ENCODE data around the gene ILF2.

The ILF2 gene

DNA sequence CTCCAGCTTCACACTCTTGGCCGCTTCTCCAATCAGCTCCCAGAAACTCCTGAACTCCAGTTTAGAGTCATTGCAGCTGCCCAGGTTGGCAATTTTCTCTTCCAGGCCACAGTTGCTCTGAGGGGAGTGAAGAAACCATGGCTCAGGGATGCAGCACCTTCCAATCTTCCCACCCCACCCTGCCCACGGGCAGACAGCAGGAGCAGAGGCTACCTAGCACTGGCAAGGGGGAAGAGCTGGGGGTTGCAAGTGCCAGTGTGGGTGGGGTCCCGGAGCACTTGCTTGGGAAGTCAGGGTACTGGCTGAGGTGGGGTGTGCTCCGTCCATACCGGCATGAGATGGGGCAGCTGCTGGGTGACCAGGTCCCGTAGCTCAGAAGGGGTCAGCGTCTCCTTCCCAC is 55.9 kb downstream of the ILF2 start:
- no peak for DNase-seq (ENCODE audit: low spot score)
- TF ChIP-seq, protein P1, sequence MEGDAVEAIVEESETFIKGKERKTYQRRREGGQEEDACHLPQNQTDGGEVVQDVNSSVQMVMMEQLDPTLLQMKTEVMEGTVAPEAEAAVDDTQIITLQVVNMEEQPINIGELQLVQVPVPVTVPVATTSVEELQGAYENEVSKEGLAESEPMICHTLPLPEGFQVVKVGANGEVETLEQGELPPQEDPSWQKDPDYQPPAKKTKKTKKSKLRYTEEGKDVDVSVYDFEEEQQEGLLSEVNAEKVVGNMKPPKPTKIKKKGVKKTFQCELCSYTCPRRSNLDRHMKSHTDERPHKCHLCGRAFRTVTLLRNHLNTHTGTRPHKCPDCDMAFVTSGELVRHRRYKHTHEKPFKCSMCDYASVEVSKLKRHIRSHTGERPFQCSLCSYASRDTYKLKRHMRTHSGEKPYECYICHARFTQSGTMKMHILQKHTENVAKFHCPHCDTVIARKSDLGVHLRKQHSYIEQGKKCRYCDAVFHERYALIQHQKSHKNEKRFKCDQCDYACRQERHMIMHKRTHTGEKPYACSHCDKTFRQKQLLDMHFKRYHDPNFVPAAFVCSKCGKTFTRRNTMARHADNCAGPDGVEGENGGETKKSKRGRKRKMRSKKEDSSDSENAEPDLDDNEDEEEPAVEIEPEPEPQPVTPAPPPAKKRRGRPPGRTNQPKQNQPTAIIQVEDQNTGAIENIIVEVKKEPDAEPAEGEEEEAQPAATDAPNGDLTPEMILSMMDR (IDR thresholded peaks at IDR 0.05; ENCODE audit: extremely low read depth, missing control alignments): no peak

DNA sequence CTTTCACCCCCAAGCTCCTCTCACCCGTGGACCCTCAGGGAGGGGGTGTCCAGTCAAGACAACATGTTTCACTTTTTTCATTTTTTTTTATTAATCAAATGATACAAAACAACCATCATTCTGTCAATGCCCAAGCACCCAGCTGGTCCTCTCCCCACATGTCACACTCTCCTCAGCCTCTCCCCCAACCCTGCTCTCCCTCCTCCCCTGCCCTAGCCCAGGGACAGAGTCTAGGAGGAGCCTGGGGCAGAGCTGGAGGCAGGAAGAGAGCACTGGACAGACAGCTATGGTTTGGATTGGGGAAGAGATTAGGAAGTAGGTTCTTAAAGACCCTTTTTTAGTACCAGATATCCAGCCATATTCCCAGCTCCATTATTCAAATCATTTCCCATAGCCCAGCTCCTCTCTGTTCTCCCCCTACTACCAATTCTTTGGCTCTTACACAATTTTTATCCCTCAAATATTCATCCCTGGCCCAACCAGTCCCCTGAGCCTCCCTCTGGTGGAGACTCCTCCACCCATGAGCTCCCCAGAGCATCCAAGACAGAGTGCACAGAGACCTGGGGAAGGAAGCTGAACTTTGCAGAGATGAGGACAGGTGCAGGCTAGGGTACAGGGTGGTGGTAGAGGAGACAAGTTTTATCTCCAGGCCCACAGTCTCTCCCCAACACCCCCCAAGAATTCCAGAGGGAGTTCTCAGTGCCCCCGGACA is 56.4 kb downstream of the ILF2 start:
- DNase-seq (ENCODE audit: low spot score): no peak
- TF ChIP-seq, protein P1 (IDR thresholded peaks at IDR 0.05; ENCODE audit: extremely low read depth, missing control alignments): no peak

DNA sequence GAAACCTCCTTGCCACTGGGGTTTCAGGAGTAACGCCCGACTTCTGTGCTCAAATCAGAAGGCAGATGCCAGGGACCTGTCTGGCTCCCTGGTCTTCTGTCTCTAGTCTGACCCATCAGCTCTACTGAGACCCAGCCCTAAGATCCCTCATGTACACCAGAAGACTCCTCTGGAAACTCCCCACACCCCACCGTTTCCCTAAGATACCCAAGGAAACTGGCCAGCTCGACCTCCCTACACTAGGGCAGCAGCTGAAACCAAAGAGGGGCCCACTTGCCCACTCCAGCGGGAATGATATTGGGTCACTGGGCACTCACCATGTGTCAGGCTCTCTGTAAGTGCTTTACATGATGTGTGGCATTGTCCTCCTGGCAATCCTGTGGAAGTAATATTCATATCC is 57.4 kb downstream of the ILF2 start:
- TF ChIP-seq, protein P1 (IDR thresholded peaks at IDR 0.05; ENCODE audit: extremely low read depth, missing control alignments): no peak
- DNase-seq (ENCODE audit: low spot score): no peak

DNA sequence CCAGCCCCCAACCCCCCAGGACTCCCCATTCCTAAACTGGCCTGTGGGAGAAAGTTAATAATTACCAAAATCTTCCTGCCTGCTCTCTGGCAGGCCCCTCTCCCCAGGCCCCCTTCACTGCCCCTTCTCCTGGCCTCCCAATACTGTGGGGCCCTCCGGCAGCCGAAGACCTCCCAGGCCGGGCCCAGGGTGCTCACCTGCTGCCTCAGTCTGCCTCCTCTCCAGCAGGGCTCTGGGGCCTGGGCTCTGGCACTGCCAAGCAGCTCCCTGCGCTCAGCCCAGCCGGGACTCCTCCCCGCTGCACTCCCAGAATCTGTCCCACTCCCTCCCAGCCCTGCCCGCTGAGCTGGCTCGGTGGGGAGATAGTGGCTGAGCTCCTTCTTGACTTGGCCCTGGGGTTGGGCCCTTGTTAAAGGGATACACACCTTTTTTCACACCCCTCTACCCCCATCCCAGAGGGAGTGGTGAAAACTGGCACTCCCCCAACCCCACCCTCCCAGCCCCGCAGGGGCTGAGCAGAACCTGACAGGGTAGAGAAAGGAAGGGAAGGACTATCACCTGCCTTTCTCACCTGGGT is 58.0 kb downstream of the ILF2 start, which contains the start of gene S100A16:
S100A16 (minus strand) TSS at position 383 of the 577 bp plus-strand sequence. CDS start 4,986 bp downstream, outside the sequence.
- DNase-seq (ENCODE audit: low spot score): no peak
- TF ChIP-seq, protein P1 (IDR thresholded peaks at IDR 0.05; ENCODE audit: extremely low read depth, missing control alignments): no peak

DNA sequence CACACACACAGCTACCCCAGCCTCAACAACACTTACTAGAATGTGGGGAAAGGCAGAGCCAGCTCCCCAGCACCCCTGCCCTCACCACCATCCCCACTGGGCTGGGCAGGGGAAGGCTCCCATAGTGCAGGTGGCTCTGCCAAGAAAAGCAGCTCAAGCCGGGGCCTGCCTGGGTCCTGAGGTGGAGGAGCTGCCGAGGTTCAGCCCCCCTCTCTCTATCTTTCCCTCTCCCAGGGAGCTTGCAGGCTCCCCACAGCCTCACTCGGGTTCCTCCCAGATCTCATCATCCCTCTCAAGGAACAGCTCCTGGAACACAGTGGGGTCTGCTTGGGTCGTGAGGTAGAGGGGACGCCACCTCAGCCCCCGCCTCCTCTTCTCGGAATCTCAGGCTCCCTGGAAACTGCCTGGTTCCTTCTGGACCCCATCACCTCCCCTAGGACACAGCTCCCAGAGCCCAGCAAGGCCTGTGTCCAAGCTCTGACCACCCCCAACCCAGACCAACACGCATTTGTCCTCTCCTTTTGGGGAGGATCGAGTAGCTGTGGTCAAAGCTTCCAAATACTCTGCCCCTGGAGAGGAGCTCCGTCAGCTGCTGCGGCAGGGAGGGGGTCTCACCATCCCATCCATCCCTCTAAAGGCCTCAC is 58.6 kb downstream of the ILF2 start:
- DNase-seq (ENCODE audit: low spot score): no peak
- TF ChIP-seq, protein P1 (IDR thresholded peaks at IDR 0.05; ENCODE audit: extremely low read depth, missing control alignments): no peak
